ENCODE measurements around the gene NTF4.

GRCh38 chr19:49086296-49086695 is 21.7 kb upstream of the NTF4 start:
- TF ChIP-seq CTCF (IDR thresholded peaks at IDR 0.05; ENCODE audit: low read depth, low read length) (no peak), MYC (IDR thresholded peaks at IDR 0.05; ENCODE audit: low read depth, low read length) (no peak)

All from NB4 (cell line).